HepG2 (cell line): ENCODE data around the gene SHPK. TPM values are rescaled to one million over a fixed set of nuclear protein-coding genes. Genes with fewer than 3 reads are reported as not detected.
A peak's percentile ranks its signal among the peaks of the same experiment; 100 is the strongest.

ENCODE experiments used
- CREB3 ChIP-seq: sonication (generic); formaldehyde crosslinking; IDR thresholded peaks from 2 replicates; pipeline ENCODE4 v1.5.0; 2020; ENCODE audit warnings: missing genetic modification reagents
- EEA1 ChIP-seq: sonication (generic); formaldehyde crosslinking; IDR thresholded peaks from 2 replicates; pipeline ENCODE4 v1.5.1; 2020; ENCODE audit warnings: mild to moderate bottlenecking, missing genetic modification reagents, borderline replicate concordance
- KAT7 ChIP-seq: IDR thresholded peaks from 2 replicates; pipeline ENCODE4 v1.6.1; 2018; ENCODE audit warnings: borderline replicate concordance, missing compliant biosample characterization
- MTERF4 ChIP-seq: sonication (generic); formaldehyde crosslinking; IDR thresholded peaks from 2 replicates; pipeline ENCODE4 v1.8.0; 2023; ENCODE audit warnings: mild to moderate bottlenecking, missing genetic modification reagents
- NR2F6 ChIP-seq, 2 experiments: IDR thresholded peaks; 2 replicates each; pipeline ENCODE4 v1.6.1; 2016; ENCODE audit warnings: antibody characterized with exemption in 1 of 2, mild to moderate bottlenecking in 1 of 2
- PHF8 ChIP-seq: sonication (generic); formaldehyde crosslinking; IDR thresholded peaks from 2 replicates; pipeline ENCODE4 v1.5.0; 2020; ENCODE audit warnings: missing genetic modification reagents
- THAP7 ChIP-seq: sonication (generic); formaldehyde crosslinking; IDR thresholded peaks from 2 replicates; pipeline ENCODE4 v1.8.1; 2023; ENCODE audit warnings: mild to moderate bottlenecking, missing genetic modification reagents
- ZGPAT ChIP-seq: IDR thresholded peaks from 2 replicates; pipeline ENCODE4 v1.6.1; 2016; ENCODE audit warnings: mild to moderate bottlenecking
- ZNF235 ChIP-seq: sonication (generic); formaldehyde crosslinking; IDR thresholded peaks from 2 replicates; pipeline ENCODE4 v1.8.1; 2023; ENCODE audit warnings: mild to moderate bottlenecking, missing genetic modification reagents, borderline replicate concordance
- ZNF292 ChIP-seq: sonication (generic); formaldehyde crosslinking; IDR thresholded peaks from 2 replicates; pipeline ENCODE4 v1.8.1; 2022; ENCODE audit warnings: mild to moderate bottlenecking, low read depth, missing genetic modification reagents, borderline replicate concordance
- ZNF414 ChIP-seq: sonication (generic); formaldehyde crosslinking; IDR thresholded peaks from 2 replicates; pipeline ENCODE4 v1.5.0; 2020; ENCODE audit warnings: missing genetic modification reagents
- ZNF512B ChIP-seq: sonication (generic); formaldehyde crosslinking; IDR thresholded peaks from 2 replicates; pipeline ENCODE4 v1.5.1; 2020; ENCODE audit warnings: missing genetic modification reagents, mild to moderate bottlenecking, borderline replicate concordance
- ZNF546 ChIP-seq: sonication (generic); formaldehyde crosslinking; conservative IDR thresholded peaks from 2 replicates; pipeline ENCODE4 v1.8.1; 2023; ENCODE audit warnings: mild to moderate bottlenecking, missing genetic modification reagents
- ZNF710 ChIP-seq: sonication (generic); formaldehyde crosslinking; IDR thresholded peaks from 2 replicates; pipeline ENCODE4 v1.5.0; 2020; ENCODE audit warnings: mild to moderate bottlenecking, missing genetic modification reagents, borderline replicate concordance
- ZNF788 ChIP-seq: sonication (generic); formaldehyde crosslinking; IDR thresholded peaks from 2 replicates; pipeline ENCODE4 v1.5.0; 2020; ENCODE audit warnings: mild to moderate bottlenecking, missing genetic modification reagents, borderline replicate concordance
- ZNF792 ChIP-seq: IDR thresholded peaks from 2 replicates; pipeline ENCODE4 v1.6.1; 2016
- polyA plus RNA-seq, 8 experiments: library from polyadenylated mRNA; depleted of rRNA in 3 of 8; stranded (reverse) in 7 of 8; unstranded in 1 of 8; fragments of >200 nt; fragmentation: Illumina TruSeq in 4 of 8; extraction: Trizol in 4 of 8; gene quantifications; 2 replicates each; pipeline versions ENCODE4 v1.2.1 to v1.2.3, GENCODE V29; 2011 to 2016; ENCODE audit warnings: low read depth in 4 of 8, missing spikeins in 1 of 8, mixed read lengths in 1 of 8; ENCODE audit not compliant: insufficient read depth in 1 of 8
- total RNA-seq, 5 experiments: library from RNA; depleted of rRNA; stranded (reverse); fragments of >200 nt; fragmentation: Illumina TruSeq; extraction: Trizol; gene quantifications; 2 replicates each; pipeline ENCODE4 v1.2.3, GENCODE V29; 2016; ENCODE audit warnings: low read depth in 1 of 5

Gene SHPK
- total and polyA plus RNA-seq, 2 of the 13 experiments (the other 11 are each of a cell fraction or from before 2014, with no cell fraction given): 16.2 to 30.9 TPM

- peak; percentile 87; the same call in 1 of the 2 replicates for TF ChIP-seq ZNF512B (CRISPR knock-in tag)
- TF ChIP-seq ZNF546 (CRISPR knock-in tag): no peak
- TF ChIP-seq KAT7: 0 out of 2 replicates have a peak, but pooled peaks have one; percentile 17
- TF ChIP-seq ZNF788 (CRISPR knock-in tag): peak; percentile 62; the same call in 1 of the 2 replicates
- TF ChIP-seq ZNF414: no peak
- TF ChIP-seq CREB3: no peak
- TF ChIP-seq EEA1 (CRISPR knock-in tag): no peak
- peak; percentile 68; the same call in 1 of the 2 replicates for TF ChIP-seq ZNF292 (CRISPR knock-in tag)
- TF ChIP-seq MTERF4 (CRISPR knock-in tag): 0 out of 2 replicates have a peak, but pooled peaks have one; percentile 29
- TF ChIP-seq NR2F6 (IDR thresholded peaks at IDR 0.05): peak; percentile 24; the same call in 1 of the 2 replicates
- no peak for TF ChIP-seq NR2F6 (CRISPR knock-in tag; IDR thresholded peaks at IDR 0.05)
- no peak for TF ChIP-seq PHF8
- no peak; the same call in 1 of the 2 replicates for TF ChIP-seq ZGPAT
- no peak for TF ChIP-seq THAP7 (CRISPR knock-in tag)
- TF ChIP-seq ZNF235 (CRISPR knock-in tag): no peak
- peak; percentile 13; the same call in 1 of the 2 replicates for TF ChIP-seq ZNF710 (CRISPR knock-in tag)
- TF ChIP-seq ZNF792 (CRISPR knock-in tag): 0 out of 2 replicates have a peak, but pooled peaks have one; percentile 5
Observed at GRCh38 chr17:3667366-3668278, 31.6 kb upstream of the SHPK start (continued).
